HG02678 (cell line): ENCODE measurements around the gene C1QTNF6.

Experiments used
- ATAC-seq: cut with Tn5 transposase; IDR thresholded peaks from one replicate; pipeline ENCODE4 v1.9.1; 2021; ENCODE audit warnings: mild to moderate bottlenecking, moderate library complexity; ENCODE audit not compliant: unreplicated experiment

Gene C1QTNF6

DNA sequence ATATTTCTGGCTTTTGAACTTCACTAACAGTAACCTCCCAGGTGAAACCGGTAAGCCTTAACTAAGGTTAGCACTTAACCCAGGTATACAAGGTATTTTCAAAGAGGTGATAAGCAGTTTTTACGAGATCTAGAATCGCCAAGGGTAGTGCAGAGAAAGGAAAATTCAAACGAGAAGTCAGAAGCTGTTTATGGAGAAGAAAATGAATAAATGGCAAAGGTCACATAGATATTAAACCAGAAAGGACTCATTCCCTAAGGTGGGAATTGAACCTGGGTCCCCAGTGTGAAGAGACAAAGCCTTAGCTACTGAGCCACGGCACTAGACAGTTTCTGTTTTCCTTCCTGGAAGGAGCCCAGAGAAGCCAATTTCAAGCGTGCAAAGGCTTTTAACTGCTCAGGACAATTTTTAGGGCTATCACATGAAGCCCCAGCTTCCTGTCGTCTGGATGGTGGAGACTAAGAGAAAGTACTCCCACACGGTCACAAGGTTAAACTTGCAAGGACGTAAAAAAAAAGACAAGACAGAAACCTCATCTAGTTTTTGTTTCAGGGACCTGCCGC, 5.7 kb upstream of the C1QTNF6 start:
- no peak for ATAC-seq

- no peak for ATAC-seq
Measured at GRCh38 chr22:37192741-37193140, 4.7 kb upstream of the C1QTNF6 start.

- ATAC-seq: no peak
Measured at GRCh38 chr22:37192204-37192603, 4.2 kb upstream of the C1QTNF6 start.

DNA sequence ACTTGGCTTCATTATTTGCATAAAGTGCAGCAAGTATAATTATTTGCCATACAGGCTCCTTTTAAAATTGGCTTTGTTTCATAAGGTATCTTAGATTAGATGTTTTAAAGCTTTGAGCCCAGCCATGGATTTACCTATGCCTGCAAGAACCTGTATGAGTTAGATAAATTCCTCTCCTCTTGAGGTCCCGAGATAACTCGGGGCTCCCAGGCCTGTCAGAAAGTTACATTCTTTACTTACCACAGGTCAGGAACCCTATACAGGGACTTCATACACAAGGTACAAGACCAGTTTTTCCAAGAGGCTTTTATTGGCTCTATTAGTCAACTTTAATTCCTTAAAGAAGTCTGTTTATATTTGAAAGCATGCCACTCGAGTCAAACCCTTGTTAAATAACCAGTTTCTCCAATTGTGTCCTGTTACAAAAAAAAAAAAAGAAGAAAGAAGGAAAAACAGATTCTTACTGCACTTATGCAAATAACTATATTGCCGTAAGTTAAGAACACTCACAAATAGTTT, 2.3 kb upstream of the C1QTNF6 start:
- ATAC-seq: no peak

DNA sequence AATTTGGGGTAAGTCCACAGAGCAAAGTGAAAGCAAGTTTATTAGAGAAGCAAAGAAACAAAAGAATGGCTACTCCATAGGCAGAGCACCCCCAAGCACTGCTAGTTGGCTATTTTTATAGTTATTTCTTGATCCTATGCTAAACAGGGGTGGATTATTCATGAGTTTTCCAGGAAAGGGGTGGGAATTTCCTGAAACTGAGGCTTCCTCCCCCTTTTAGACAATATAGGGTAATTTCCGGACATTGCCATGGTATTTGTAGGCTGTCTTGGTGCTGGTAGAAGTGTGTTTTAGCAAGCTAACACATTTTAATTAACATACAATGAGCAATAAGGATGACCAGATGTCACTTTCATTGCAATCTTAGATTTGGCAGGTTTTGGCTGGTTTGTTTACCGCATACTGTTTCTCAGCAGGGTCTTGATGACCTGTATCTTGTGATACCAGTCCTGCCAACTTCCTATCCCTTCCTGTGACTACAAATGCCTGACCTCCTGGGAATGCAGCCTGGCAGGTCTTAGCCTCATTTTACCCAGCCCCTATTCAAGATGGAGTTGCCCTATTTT, 937 bp upstream of the C1QTNF6 start:
- no peak for ATAC-seq

- ATAC-seq: no peak
Measured at GRCh38 chr22:37187552-37187890, 526 bp downstream of the C1QTNF6 start.

- no peak for ATAC-seq
Measured at GRCh38 chr22:37186997-37187522, 987 bp downstream of the C1QTNF6 start.

DNA sequence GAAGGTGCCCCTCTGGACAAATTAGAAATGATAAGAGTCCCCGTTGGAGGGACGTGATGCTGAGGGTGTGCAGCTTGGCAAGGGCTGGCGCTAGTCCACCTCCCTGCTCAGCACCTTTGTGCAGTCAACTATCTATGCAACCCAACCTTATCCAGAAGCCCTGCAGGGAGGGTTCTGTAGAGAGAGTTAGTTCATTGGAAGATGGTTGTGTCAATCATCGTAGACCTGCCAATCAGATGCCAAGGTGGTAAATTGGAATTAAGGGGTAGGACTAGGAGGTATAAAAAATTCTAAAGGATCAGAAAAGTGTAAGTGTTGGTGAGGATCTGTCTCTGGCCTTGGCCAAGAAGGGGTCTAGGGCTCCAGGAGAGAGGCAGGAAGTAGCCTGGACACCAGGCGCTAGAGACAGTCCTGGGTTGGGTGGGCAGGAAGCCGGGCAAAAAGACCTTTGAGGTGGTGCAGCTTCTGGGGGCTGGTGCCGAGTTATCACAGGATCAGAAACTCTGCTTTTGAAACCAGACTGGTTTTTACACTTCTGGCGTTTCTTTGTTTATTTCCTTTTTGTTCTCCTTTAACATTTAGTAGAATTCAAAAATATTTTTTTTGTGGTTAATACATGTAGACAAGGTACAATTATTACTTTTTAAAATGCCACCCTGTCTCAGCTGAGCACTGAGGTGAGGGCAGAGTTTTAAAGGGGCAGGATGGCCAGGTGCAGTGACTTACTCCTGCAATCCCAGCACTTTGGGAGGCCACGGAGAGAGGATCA, 1.6 kb downstream of the C1QTNF6 start:
- no peak for ATAC-seq

GRCh38 chr22:37185646-37186227, 2.3 kb downstream of the C1QTNF6 start:
- no peak for ATAC-seq

DNA sequence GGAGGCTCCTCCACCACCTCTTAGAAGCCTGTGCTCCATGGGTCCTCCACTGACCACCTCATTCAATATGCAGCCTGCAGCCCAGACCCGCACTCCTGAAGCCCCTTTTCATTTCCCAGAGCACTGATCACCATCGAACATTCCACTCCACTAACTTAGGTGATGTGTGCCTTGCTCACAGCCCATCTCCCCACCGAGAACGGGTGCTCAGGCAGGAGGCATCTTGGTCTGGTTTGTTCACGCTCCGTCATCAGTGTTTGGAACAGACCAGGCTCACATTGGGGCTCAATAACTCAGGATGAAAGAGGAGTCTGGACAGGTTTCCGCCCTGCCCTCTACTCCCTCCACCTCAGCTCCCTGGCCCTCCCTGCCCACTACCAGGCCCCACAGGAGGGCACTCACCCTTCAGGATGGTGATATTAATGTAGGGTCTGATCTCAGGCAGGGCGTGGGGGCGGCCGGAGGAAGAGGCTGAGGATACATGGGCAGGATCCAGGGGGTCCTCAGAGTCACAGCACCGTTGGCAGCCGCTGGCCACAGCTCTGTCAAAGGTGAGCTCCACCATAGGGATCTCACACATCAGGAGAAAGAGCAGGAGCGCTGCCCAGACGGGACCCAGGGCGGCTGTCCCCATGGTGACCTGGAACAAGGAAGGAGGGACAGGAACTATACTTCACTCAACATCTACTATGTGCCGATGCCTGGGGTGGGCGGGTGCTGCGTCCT, 3.1 kb downstream of the C1QTNF6 start:
- ATAC-seq: no peak

DNA sequence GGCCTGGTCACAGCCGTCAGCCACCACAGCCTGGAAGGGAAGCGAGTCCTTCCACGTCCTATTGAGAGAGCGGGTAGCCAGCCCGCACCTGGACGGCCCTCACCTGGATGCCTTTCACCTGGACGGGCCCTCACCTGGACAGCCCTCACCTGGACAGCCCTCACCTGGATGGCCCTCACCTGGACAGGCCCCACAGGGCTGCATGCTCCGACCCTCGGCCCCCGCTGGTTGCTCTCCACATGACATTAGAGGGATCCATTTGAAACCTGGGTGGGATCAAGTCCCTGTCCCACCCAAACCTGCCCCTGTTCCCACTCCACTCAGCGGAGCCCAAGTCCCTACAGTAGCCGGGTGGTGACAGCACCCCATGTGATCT, 3.7 kb downstream of the C1QTNF6 start:
- no peak for ATAC-seq

GRCh38 chr22:37183432-37184379, 4.3 kb downstream of the C1QTNF6 start:
- no peak for ATAC-seq

- no peak for ATAC-seq
Measured at GRCh38 chr22:37182949-37183245, 5.2 kb downstream of the C1QTNF6 start.

GRCh38 chr22:37182101-37182948, 5.7 kb downstream of the C1QTNF6 start:
- no peak for ATAC-seq

- ATAC-seq: no peak
Measured at GRCh38 chr22:37181681-37182080, 6.4 kb downstream of the C1QTNF6 start.

GRCh38 chr22:37180531-37181231, 7.4 kb downstream of the C1QTNF6 start:
- ATAC-seq: no peak

DNA sequence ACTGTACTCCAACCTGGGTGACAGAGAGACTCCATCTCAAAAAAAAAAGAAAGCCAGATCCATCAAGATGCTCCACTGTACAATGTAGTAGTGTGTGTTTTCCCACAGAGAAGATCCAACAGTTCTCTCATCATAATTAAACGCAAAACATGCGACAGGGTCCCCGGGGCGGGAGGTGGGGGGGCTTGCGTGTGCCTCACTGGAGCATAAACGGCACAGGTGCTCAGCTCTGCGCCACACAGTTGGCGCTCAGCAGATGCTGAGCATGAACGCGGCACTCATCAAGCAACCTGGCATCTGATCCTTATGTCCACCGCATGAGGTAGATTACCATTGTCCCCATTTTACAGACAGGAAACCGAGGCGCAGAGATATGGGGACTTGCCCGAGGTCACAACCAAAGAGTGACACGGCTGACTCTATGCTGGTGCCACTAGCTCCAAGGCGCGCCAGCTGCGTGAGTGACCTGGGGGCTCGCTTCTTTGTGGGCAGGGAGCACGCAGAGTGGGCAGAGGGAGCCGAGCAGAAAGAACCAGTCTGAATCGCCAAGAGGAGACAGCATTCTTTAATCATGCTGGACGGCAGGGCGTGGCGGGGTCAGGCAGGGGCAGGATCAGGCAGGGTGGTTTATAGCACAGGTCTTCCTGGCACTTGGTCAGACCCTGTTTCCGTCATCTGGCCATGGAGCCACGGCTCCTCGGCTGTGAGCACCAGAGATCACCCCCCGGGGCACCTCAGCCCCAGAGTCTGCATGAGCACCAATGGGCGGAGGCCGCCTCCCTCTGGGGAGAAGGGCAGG, 8.2 kb downstream of the C1QTNF6 start:
- ATAC-seq: no peak

DNA sequence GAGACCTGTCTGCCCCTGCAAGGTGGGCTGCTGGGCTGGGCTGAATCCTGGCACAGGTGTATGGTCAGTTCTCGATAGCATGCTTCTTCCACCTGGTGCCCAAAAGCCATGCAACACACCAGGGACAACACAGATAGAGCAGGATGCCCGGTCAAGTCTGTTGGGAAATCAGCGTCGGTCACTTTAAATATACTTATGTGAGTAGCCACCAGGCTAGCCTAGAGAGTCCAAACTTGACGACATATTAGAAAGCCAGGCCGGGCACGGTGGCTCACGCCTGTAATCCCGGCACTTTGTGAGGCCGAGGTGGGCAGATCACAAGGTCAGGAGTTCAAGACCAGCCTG, 8.9 kb downstream of the C1QTNF6 start:
- ATAC-seq: no peak
